ENCODE measurements around the gene IFT122.
"Not testable (repeated sequence)": the region's sequence is repeated elsewhere in the genome, so short reads cannot be mapped to it uniquely, and the experiment has no call there.

The IFT122 gene

DNA sequence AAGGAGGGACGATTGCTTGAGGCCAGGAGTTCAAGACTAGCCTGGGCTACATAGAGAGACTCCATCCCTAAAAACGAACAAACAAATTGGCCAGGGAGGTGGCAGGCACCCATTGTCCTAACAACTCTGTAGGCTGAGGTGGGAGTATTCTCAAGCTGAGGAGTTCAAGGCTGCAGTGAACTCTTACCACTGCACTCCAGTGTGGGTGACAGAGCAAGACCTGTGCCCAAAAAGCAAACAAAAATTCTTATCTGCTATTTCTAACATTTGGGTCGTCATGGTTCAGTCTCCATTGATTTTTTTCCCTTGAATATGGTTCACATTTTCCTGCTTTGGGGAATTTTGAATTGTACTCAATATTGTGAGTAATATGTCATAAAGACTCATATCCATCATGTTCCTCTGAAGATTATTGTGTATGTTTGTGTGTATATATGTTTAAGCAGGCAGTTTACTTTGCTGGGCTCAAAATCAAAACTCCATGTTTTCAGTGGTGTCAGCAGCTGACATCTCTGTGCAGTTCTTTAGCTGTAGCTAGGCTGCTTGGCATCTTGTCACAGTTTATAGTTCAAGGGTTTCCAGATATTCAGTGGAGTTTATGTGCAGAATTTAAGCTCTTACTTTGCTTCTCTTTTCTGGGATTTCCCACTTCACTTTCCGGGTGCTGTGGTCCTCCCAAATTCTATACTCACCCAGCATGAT is 33.2 kb downstream of the IFT122 start:
- no peak for DNase-seq (ENCODE audit: low read depth)

DNA sequence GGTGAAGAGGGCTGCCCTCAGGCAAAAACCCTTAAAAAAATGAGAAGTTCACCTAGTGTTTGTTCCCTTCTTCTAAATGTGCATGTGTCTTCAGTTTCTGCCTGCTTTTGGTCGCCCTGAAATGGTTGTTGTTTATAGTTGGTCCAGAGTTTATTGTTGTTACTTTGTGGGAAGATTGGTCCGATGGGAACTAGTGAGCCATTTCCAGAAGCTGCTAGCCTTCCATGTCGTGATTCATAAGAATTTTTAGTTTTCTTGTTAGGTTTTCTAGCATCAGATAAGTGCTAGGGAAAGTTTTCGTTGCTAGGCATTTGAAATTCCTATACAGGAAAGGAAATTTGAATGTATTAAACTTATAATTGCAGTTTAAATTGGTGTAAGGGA is 33.7 kb downstream of the IFT122 start:
- no peak for DNase-seq (ENCODE audit: low read depth)

DNA sequence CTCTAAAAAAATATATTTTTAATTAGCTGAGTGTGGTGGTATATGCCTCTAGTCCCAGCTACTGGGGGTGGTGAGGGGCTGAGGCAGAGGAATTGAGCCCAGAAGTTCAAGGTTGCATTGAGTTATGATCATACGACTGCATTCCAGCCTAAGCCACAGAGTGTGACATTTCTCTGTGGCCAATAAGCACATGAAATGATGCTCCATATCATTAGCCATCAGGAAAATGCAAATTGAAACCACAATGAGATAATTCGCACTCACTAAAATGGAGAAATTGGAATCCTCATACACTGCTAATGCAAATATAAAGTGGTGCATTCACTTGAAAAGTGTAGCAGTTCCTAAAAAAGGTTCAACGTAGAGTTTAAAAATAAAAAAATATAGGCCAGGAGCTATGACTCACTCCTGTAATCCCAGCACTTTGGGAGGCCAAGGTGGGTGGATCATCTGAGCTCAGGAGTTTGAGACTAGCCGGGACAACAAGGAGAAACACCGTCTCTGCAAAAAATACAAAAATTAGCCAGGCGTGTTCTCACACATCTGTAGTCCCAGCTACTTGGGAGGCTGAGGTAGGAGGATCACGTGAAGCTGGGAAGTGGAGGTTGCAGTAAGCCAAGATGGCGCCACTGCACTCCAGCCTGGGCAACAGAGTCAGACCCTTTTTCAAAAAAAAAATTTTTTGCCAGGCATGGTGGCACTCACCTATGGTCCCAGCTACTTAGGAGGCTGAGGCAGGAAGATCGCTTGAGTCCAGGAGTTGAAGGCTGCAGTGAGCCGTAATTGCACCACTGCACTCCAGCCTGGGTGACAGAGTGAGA is 35.2 kb downstream of the IFT122 start:
- no peak for DNase-seq (ENCODE audit: low read depth)

DNA sequence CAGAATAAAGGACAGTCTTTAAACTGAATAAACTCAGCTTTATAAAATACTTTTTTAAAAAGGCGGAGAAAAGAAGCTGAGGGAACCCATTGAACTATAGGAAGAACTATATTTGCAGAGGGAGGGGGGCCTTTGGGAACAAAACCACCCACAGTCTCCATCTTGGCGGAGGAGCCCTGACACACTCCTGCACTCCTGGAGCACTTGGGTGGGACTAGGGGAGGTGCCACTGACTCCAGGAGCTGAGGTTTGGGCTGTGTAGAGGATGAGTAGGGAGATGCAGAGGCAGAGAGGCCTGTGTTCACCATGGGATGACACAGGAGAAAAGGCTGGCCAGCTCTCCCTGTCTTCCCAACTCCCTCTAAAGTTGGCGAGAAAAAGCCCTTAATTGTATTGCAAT is 35.8 kb downstream of the IFT122 start:
- no peak for DNase-seq (ENCODE audit: low read depth)

DNA sequence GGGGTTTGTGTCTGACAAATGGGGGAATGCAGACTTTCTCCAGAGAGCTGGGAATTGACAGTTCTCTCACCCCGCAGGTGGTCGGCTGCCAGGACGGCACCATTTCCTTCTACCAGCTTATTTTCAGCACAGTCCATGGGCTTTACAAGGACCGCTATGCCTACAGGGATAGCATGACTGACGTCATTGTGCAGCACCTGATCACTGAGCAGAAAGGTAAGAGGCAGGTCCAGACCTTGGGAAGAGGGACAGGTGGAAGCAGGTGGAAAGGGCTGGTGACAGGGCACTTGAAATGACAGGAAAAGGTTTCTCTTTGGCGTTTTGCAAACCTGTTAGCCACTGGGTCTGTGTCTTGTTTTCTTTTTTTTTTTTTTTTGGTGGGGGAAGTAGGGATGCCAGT is 36.6 kb downstream of the IFT122 start:
- no peak for DNase-seq (ENCODE audit: low read depth)

DNA sequence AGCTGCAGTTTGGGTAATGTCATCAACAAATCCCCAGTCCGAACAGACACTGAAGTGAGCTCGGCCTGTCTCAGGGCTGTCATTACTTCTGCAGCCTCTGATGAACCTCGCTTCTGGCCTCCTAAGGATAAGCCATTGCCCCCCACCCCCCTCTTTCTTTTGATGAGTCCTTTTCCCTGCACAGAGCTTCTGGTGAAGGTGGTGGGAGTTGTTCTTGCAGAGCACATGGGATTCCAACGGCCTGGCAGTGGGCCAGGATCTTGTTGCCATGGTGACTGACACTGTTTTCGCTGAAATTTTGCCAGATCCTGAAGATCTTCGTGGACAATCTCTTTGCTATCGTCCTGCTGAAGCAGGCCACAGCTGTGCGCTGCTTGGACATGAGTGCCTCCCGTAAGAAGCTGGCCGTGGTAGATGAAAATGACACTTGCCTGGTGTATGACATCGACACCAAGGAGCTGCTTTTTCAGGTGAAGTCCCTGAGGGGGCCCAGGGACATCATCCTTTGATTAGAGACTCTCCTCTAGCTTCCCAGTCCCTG is 41.3 kb downstream of the IFT122 start:
- DNase-seq (ENCODE audit: low read depth) = not testable (repeated sequence)

DNA sequence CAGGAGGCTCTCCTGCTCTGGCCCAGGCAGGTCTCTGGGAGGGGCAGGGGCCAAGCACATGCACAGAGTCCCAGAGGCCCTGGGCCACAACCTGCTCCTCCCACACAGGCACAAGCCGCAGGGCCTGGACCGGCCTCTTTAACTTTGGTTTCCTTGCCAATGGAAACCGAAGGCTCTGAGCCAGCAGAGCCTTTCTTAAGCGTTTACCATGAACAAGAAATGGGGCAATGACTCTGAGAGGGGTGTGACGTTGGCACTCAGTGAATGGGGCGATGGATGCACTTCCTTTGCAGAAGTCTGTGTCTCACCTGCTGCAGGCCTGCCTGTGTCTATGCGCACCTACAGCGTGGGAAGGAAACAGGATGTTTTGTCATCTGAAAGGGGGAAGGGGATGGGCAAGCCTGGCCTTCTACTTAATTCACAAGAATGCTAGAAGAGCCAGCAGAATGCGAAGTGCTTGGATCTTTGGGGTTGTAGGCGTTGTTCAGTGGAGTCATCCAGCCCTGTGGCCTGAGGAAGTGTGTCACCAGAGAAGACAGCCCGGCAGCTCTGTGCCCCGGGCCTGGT is 41.8 kb downstream of the IFT122 start:
- DNase-seq (ENCODE audit: low read depth) = peak; percentile 23

DNA sequence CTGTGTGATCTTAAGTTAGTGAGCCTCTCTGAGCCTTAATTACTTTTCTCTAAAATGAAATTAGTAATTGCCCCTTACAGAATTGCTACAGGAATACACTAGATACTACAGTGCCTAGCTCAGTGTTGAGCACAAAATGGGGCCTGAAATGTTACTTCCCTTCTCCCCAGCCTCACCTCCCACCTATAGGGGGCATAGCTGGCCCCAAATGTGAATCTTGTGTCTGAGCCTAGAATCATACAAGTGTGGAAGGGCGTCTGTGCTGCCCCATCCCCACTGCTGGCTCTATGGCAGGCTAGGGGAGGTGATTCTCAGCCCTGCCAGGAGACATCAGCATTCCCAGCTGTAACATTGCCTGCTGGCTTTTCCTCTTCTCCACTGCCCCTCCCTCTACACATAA is 42.7 kb downstream of the IFT122 start:
- DNase-seq (ENCODE audit: low read depth) = no peak

DNA sequence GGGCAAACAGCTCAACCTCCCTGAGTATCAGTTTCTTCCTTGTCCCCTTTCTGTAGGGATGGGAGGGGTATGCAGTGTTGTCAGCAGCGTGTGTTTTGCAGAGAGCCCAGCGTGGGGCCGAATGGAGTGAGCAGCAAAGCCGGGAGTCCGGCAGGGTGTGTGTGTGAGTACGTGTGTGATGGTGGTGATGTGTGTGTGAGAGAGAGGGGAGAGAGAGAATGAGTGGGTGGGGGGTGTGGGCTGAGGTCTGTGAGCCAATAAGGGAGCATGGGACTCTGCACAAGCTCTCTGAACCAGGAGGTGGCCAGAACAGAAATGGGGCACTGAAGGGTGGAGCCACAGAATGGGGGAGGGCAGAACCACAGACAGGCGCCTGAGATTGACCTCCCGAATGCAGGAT is 43.8 kb downstream of the IFT122 start:
- no peak for DNase-seq (ENCODE audit: low read depth)

DNA sequence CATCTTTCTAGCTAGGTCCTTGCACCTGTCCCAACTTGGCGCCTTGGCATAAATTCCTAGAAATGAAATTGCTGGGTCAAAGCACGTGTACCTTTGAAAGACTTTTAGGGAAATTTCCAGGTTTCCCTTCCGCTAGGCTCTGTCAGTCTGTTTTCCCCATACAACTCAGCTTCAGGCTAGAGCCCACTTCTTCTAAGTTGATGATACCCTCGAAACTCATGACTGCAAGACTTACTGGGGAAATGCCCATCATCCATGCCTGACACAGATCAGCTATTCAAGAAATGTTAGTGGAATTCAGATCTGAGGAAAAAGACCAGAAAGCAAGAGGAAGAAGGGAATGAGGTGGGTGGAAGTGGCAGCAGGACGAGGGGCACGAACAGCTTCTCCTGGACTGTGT is 45.1 kb downstream of the IFT122 start:
- not testable (repeated sequence) for DNase-seq (ENCODE audit: low read depth)

DNA sequence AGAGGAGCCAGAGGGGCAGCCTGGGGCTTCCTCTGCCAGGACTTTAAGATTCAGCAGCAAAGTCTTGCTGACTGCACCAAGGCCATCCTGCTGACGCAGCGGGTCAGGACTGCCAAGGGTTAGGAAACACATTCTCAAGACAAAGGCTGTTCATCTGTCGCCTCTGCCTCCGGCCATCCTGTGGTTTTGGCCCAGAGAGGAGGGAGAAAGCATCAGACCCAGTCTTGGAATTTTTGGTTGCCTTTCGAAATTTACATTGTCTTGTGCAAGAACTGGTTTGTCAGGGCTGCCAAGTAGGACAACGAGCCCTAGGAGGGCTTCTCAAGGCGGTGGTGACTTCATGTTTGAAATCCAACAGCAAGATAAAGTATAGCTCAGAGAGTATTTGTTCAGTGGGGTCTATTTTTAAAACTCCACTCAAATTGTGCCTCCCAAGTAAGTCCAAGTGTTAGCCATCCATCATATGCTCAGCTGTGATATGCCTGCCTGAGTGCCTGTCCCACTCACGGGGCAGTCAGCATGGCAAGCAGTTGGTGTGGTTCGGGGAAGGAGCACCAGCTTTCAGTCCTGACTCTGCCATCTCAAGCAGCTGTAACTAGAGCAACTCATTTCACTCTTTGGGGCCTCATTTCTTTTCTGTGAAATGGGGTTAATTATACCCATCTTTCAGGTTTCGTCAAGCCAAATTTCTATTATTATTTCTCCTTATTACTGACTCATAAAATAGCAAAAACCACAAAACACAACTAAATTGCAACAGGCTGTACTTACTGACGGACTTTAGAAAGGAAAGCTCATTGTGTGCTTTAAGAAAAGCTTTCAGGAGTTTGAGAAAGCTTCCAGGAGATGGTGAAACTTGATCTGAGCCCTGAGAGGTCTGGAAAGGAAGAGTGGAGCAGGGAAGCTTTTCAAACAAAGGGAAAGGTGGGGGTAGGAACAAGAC is 46.0 kb downstream of the IFT122 start:
- no peak for DNase-seq (ENCODE audit: low read depth)

DNA sequence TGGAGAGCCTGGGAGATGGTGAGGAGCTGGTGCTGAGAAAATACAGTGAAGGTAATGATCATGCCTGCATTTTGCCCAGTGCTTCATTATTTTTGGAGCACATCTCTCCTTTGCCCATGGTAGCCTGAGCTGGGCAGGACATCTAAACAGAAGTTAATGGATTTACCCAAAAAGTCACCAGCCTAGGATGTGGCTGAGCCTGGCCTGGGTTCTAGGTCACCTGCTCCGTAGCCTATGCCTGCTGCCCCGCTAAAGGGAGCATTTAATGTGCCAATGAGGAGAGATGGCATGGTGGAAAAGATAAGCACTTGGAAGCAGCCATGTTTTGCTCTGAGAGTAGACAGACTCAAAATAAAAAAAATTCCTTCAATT is 46.6 kb downstream of the IFT122 start:
- DNase-seq (ENCODE audit: low read depth) = no peak

DNA sequence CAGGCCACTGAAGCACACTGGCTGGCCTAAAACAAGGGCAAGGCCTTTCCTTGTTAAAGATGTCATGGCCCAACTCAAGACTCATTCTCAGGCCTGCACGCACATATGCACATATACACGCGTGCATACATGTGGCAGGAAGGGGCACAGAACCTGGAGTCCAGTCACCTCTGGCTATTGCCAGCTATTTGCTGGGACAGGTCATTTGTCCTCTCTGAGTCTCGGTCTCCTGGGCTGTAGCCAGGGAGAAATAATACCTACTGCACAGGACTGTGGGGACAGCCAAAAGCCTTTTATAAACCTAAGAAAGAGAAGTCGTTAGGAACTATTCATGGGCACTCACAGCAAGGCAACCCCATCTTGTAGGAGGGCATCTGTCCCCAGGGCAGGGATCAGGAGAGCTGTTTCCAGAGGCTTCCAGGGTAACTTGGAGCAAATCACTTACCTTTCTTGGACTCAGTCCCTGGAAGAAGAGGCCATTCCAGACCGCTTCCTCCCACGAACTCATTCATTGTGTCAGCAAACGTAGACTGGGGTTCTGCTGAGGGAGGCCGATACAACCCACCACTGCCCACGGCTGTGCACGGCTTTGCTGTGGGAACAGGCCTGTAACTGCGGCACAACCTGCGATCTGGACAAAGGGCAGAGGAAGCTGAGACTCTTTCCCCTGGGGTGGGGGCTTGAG is 47.3 kb downstream of the IFT122 start:
- DNase-seq (ENCODE audit: low read depth) = no peak

DNA sequence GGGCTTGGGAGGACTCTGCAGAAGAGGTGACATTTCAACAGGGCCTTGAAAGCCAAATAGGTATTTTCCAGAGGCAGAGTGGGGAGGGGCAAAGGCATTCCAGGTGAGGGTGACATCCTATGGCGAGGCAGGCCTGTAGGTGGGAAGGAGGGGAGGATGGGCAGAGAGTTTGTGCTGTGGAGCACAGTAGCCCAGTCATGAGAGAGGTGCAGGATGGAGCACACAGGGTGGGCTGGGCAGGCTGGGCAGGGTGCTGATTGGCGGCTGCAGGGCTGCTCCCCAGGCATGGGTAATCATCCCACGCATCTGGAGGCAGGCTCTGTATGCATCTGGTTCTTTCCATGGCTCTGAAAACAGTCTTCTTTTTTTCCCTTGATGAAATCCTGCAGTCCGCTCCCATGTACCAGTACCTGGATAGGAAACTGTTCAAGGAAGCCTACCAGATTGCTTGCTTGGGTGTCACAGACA is 47.9 kb downstream of the IFT122 start:
- DNase-seq (ENCODE audit: low read depth) = not testable (repeated sequence)

DNA sequence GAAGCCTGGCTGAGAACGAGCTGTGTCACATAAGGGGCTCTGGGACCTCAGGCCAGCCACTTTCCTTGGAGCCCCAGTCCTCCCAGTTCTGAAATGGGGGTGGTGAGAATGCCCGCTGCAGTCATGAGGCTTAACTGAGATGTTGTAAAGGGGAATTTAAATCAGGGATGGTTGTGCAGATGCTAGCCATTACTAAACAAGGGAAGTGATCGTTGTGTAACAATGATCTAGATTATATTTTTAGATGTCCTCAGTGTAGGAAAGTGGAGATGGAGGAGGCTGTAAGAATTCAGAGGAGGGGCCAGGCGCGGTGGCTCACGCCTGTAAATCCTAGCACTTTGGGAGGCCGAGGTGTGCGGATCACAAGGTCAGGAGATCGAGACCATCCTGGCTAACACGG is 49.2 kb downstream of the IFT122 start:
- DNase-seq (ENCODE audit: low read depth) = not testable (repeated sequence)

DNA sequence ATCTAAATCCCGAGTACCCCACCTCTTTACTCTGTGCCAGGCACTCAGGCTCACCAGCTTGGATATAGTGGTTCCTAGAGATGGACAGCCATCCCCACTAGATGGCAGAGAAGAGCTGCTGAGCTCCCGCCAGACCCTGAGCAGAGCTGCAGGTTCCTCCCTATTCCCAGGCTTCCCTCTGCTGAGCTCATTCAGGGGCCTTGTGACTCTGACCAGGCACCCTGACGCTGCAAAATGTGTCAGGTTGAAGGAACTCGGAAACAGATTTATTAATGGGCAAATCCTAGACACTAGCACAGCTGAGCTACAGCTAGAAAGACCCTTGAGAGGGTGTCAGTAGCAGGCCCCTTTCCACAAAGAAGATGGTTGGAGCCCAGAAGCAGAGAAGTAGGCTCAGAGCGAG is 50.2 kb downstream of the IFT122 start:
- DNase-seq (ENCODE audit: low read depth) = peak; percentile 12

DNA sequence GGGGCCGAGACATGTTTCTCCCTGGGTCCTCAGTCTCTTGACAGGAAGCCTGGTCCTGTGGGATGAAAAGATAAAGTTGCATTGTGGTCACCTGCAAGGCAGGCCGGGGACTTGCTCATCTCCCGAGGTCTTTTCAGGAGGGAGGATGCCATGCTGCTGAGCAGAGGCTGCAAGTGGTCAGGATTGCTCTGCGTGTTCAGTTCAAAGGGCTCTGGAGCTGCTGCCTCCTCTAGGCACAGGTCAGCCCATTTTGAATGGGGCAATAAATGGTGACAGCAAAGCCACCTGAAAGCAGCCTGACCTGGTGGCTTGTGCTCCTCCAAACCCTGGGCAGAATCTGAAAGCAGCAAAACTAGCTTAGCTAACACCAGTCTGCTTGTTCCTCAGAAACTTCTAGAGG is 51.1 kb downstream of the IFT122 start:
- DNase-seq (ENCODE audit: low read depth) = not testable (repeated sequence)

DNA sequence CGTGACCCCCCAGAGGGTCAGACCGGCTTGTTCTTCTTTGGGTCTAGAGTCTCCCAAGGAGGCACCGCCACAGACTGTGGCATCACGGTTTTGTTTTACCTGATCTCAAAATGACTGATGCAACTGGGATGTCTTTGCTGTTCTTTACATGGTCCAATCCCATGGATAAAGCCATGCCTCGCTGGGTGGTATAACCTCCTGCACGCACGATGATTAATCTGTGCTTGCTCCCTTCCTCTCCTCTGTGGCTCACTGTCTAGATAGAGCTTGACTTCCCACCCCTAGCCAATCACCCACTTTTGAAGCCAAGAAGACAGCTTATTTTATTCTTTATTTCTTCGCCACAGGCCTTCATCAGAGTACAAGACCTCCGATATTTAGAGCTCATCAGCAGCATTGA is 51.8 kb downstream of the IFT122 start:
- DNase-seq (ENCODE audit: low read depth) = no peak

DNA sequence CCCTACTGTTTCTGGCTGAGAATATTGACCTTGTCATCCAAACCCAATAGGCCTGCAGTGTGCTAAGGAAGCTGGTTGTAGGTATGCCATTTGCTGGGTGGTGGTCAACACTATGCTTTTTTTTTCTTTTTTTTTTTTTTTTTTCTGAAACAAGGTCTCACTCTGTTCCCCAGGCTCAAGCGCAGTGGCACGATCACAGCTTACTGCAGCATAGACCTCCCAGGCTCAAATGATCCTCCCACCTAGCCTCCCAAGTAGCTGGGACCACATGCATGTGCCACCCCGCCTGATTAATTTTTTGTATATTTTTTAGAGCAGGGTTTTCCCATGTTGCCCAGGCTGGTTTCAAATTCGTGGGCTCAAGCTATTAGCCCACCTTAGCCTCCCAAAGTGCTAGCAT is 52.7 kb downstream of the IFT122 start:
- DNase-seq (ENCODE audit: low read depth) = no peak

DNA sequence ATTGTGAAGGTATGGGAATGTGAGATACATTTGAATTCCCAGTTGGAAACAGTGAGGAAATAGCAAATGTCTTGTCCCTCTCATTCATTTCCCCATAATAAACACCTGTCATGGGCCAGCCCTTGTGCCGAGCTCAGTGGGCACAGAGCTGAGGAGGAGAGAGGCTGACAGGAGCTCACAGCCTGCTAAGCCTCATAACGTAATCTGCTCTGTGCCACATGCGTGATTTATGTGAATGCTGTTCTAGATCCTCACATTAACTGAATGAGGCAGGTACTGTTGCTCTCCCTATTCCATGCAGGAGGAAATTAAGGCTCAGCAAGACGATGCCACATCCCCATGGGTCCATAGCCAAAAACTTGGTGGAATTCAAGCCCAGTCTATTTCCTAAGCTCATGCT is 53.2 kb downstream of the IFT122 start:
- DNase-seq (ENCODE audit: low read depth) = no peak

DNA sequence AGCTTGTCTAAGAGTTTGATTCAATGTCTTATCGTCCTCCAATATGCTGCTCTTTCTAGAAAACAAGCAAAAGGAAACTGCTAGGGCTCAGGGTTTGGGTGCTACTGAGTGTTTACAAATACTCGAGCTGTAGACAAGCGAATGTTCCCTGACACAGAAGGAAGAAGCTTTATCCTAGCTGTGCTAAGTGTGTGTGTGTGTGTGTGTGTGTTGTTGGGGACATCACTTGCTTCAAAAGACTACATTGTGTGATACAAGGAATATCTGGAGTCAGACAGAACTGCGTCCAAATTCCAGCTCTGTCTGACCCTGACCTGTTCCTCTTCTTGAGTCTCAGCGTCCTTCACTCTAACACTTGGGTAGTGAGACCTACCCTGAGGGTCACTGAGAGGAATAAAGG is 54.5 kb downstream of the IFT122 start:
- DNase-seq (ENCODE audit: low read depth) = not testable (repeated sequence)

Data from T-helper 22 cell (primary cell).